ENCODE data around the gene OSTN. TPM values are rescaled to one million over a fixed set of nuclear protein-coding genes. Genes with fewer than 3 reads are reported as not detected.
"Not testable (repeated sequence)": the region's sequence is repeated elsewhere in the genome, so short reads cannot be mapped to it uniquely, and the experiment has no call there.

OSTN gene
- total and polyA plus RNA-seq, 11 donors = 0.27 to 3.7 (median 0.51) TPM; not detected in 7

DNA sequence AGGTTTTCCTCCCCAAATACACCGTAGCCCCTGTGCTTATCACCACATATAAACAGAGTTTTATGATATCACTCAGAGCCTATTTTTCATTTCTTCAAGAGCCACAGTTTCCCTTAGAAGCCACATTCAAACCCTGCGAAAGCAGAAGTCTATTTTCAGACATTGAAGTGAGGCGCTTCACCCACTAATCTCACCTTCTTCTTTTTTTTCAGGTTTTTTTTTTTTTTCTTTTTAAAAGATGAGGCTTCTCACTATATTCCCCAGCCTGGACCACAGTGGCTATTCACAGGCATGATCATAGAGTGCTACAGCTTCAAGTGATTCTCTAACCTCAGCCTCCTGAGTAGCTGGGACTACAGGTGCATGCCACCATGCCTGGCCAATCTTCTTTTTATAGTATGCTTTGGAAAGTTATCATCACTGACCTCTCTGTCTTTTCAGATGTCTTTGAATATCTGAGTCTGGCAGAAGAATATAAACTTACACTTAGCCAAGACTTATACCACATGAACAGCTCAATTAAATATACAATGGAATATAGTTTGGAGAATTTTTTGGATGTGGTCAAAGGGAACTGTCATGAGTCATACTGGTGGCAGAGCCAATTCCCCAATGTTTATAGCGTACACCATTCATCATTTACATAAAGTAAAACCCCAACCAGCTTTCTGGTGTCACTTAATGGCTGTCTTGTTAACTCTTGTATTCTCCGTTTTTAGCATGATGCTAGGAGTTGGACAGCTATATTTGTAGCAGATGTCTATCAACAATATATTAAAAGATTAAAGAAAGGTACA lies 70.4 kb downstream of the OSTN start:
- intact Hi-C loops (cut with DNase I) = loop anchor here in 1 of 10 donors (10.0 kb wide), 1 partner anchor 115 kb away; no protein-coding TSS in a partner anchor
- H3K4me1 ChIP-seq = peaks cover 0 to 3% (median 0%) of the 10 kb centered on the region in 12 donors
- no peaks in the 10 kb centered on the region for H3K27me3 ChIP-seq
- H3K9me3 ChIP-seq = no peaks in the 10 kb centered on the region
- H3K4me3 ChIP-seq = no peak overlapping the region
- TF ChIP-seq POLR2A (IDR thresholded peaks at IDR 0.05) = no peak
- TF ChIP-seq, protein P1, sequence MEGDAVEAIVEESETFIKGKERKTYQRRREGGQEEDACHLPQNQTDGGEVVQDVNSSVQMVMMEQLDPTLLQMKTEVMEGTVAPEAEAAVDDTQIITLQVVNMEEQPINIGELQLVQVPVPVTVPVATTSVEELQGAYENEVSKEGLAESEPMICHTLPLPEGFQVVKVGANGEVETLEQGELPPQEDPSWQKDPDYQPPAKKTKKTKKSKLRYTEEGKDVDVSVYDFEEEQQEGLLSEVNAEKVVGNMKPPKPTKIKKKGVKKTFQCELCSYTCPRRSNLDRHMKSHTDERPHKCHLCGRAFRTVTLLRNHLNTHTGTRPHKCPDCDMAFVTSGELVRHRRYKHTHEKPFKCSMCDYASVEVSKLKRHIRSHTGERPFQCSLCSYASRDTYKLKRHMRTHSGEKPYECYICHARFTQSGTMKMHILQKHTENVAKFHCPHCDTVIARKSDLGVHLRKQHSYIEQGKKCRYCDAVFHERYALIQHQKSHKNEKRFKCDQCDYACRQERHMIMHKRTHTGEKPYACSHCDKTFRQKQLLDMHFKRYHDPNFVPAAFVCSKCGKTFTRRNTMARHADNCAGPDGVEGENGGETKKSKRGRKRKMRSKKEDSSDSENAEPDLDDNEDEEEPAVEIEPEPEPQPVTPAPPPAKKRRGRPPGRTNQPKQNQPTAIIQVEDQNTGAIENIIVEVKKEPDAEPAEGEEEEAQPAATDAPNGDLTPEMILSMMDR (IDR thresholded peaks at IDR 0.05) = no peak
- no peaks in the 10 kb centered on the region for H3K36me3 ChIP-seq
- ATAC-seq (no peak), DNase-seq (no peak)
- H3K27ac ChIP-seq = no peak overlapping the region
- 78 to 89% (median 85%) methylated on average over 5 of the region's 5 CpGs for WGBS, 4 donors

DNA sequence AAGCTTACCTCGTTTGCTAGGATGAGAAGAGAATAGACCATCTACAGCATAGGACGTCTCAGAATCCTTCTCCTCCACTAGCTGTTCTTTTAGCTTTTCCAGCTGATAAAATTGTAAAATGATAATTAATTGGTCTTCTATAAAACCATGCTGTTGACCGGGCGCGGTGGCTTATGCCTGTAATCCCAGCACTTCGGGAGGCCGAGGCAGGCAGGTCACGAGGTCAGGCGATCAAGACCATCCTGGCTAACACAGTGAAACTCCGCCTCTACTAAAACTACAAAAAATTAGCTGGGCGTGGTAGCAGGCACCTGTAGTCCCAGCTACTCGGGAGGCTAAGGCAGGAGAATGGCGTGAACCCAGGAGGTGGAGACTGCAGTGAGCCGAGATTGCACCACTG lies 76.2 kb downstream of the OSTN start:
- H3K9me3 ChIP-seq; H3K36me3 ChIP-seq; ATAC-seq; H3K4me3 ChIP-seq; H3K4me1 ChIP-seq; H3K27me3 ChIP-seq; H3K27ac ChIP-seq; DNase-seq; intact Hi-C loops (cut with DNase I): not testable (repeated sequence)
- WGBS, 4 donors = 92 to 97% (median 96%) methylated on average over 14 of the region's 14 CpGs

DNA sequence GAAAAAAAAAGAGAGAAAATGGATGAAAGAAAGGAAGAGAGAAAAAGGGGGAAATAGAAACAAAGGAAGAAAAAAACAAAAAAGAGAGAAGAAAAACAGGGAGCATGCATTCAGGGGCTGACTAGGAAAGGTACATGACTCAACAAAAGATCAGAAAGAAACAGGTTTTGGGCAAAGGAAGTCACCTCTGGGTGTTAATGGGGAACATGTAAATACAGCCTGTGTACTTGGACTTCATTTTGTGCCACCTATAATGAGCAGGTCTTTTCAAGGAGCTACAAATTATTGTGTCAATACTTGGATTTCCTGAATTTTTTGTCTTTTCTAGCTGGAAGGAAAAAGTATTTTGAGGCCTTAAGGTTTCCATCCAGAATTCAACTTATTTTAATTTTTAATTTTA lies 76.7 kb downstream of the OSTN start:
- H3K4me3 ChIP-seq = no peak overlapping the region
- H3K4me1 ChIP-seq = no peaks in the 10 kb centered on the region
- H3K9me3 ChIP-seq = no peaks in the 10 kb centered on the region
- TF ChIP-seq, protein P1 (IDR thresholded peaks at IDR 0.05) = no peak
- TF ChIP-seq POLR2A (IDR thresholded peaks at IDR 0.05) = no peak
- ATAC-seq = no peak
- no peaks in the 10 kb centered on the region for H3K36me3 ChIP-seq
- no peak overlapping the region for H3K27ac ChIP-seq
- intact Hi-C loops (cut with DNase I) = no loop called here
- no peak for DNase-seq
- no peaks in the 10 kb centered on the region for H3K27me3 ChIP-seq

DNA sequence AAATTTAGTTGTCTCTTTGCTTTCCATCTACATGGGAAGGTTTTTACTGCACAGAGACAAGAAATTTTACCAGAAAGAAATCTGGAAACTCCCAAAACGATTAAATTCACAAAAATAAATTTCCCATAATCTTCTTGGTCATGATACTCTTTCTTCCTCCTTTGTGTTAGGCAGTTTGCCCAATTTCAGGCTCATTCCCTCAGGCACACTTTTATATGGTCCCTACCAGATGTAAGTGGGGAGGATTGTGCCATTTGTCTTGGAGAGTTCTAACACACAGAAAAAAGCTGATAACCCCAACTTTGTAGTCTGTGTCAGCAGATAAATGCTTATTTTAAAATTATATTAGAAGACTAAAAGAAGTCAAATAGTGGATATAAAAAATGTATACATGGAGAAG lies 81.1 kb downstream of the OSTN start:
- TF ChIP-seq POLR2A (IDR thresholded peaks at IDR 0.05) = no peak
- TF ChIP-seq, protein P1 (IDR thresholded peaks at IDR 0.05) = no peak
- Histone ChIP-seq H3K4me1 (no peaks in the 10 kb centered on the region), H3K27ac (no peak overlapping the region), H3K9me3 (no peaks in the 10 kb centered on the region), H3K4me3 (no peak overlapping the region), H3K27me3 (no peaks in the 10 kb centered on the region), H3K36me3 (no peaks in the 10 kb centered on the region)
- 51 to 65% (median 54%) methylated on average over 1 of the region's 1 CpG for WGBS, 4 donors
- intact Hi-C loops (cut with DNase I) = no loop called here
- ATAC-seq = no peak
- DNase-seq = no peak

DNA sequence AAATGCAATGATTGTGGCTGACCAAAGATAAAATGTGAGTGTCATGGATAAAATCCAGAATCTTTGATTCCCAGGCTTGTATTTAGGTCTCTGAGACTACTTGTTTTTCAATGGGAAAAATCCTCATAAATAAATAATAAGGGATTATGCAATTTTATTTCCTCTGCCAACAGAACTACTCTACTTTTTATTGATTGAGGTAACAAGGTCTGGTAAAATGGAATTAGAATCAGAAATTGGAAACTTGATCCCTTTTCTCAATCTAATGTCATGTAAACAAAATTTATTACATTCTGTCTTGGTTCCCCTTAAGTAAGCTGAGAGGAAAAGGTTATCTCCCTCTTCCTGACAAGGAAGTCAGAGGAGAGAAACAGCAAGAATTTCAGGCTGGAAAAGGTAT lies 81.8 kb downstream of the OSTN start:
- no peak for ATAC-seq
- DNase-seq = no peak
- H3K27ac ChIP-seq = no peak overlapping the region
- H3K27me3 ChIP-seq = no peaks in the 10 kb centered on the region
- no peaks in the 10 kb centered on the region for H3K4me1 ChIP-seq
- no peaks in the 10 kb centered on the region for H3K9me3 ChIP-seq
- H3K36me3 ChIP-seq = no peaks in the 10 kb centered on the region
- intact Hi-C loops (cut with DNase I) = no loop called here
- TF ChIP-seq, protein P1 (IDR thresholded peaks at IDR 0.05) = no peak
- no peak for TF ChIP-seq POLR2A (IDR thresholded peaks at IDR 0.05)
- H3K4me3 ChIP-seq = no peak overlapping the region
